Upper lobe of left lung (tissue), 4 donors: ENCODE data around the gene OPA3.

Source experiments
- CTCF ChIP-seq, 6 experiments: fragments of 450-650 bp in 4 of 6; fragments of 200-600 bp in 2 of 6; sonication (generic) in 2 of 6; IDR thresholded peaks; one replicate each; pipeline ENCODE4 v1.5.1; 2016 to 2019; ENCODE audit warnings: antibody characterized with exemption in 6 of 6
- EP300 ChIP-seq, 4 donors: sonication (generic); formaldehyde crosslinking; IDR thresholded peaks; one replicate each; pipeline ENCODE4 v1.5.1; 2017; ENCODE audit warnings: antibody characterized with exemption in 4 of 4, control low read depth in 2 of 4
- POLR2A ChIP-seq, 4 donors: fragments of 450-650 bp; IDR thresholded peaks; one replicate each; pipeline ENCODE4 v1.5.1; 2016 to 2017; ENCODE audit warnings: antibody characterized with exemption in 4 of 4, mild to moderate bottlenecking in 2 of 4
- POLR2AphosphoS5 ChIP-seq, 2 donors: sonication (generic); formaldehyde crosslinking; IDR thresholded peaks; one replicate each; pipeline ENCODE4 v1.5.1; 2017; ENCODE audit warnings: antibody characterized with exemption in 2 of 2

GRCh38 chr19:45499196-45500180 is 85.1 kb downstream of the OPA3 start:
- TF ChIP-seq POLR2A (IDR thresholded peaks at IDR 0.05) (no peak), CTCF (IDR thresholded peaks at IDR 0.05) (no peak), EP300 (IDR thresholded peaks at IDR 0.05) (no peak), POLR2AphosphoS5 (IDR thresholded peaks at IDR 0.05) (no peak)
